ENCODE data around the gene ERGIC1. TPM values are rescaled to one million over a fixed set of nuclear protein-coding genes. Genes with fewer than 3 reads are reported as not detected.

Gene ERGIC1
- total and polyA plus RNA-seq, 10 of the 15 experiments (the other 5 are each of a cell fraction or from before 2014, with no cell fraction given): 8.8 to 104 (median 76.3) TPM

GRCh38 chr5:172988276-172988675 is 154.2 kb downstream of the ERGIC1 start:
- no peak overlapping the region for H3K4me2 ChIP-seq (ENCODE audit: control insufficient read depth, insufficient read depth)
- BruUV-seq (replicated peaks): no TSS peak
- WGBS (ENCODE audit: insufficient coverage, insufficient replicate concordance, low lambda C conversion rate, missing lambda C conversion rate): 77% methylated on average over 3 of the region's 3 CpGs
- SMC1A ChIA-PET (ENCODE audit: uncharacterized antibody, unreplicated experiment): interaction anchor here (1.0 to 1.2 kb wide), 2 partner anchors 12 to 74 kb away, joined by 3 read pairs; no protein-coding TSS in a partner anchor
- H3K27me3 ChIP-seq (replicated peaks in 1 of 2; ENCODE audit: control insufficient read depth in 2 of 2, insufficient read depth in 2 of 2, low read length in 1 of 2): no peaks in the 10 kb centered on the region
- POLR2A ChIA-PET: interaction anchor here (0.6 to 1.7 kb wide), 4 partner anchors 10 to 64 kb away, joined by 3 to 9 read pairs (median 6); no protein-coding TSS in a partner anchor
- CTCF ChIA-PET: interaction anchor here (0.6 kb wide), 1 partner anchor 158 kb away, joined by 3 read pairs; no protein-coding TSS in a partner anchor
- ATAC-seq (no peak), FAIRE-seq (no peak), DNase-seq (ENCODE audit: low read depth, low spot score) (no peak)
- H3K79me2 ChIP-seq (ENCODE audit: control insufficient read depth, insufficient read depth, low read length): peaks cover 81% of the 10 kb centered on the region
- RAD21 ChIA-PET (ENCODE audit: unreplicated experiment): interaction anchor here (1.1 kb wide), 1 partner anchor 177 kb away, joined by 3 read pairs; no protein-coding TSS in a partner anchor
- in situ Hi-C loops (cut with MboI): loop anchor here (10.0 kb wide), 1 partner anchor 597 kb away; no protein-coding TSS in a partner anchor
- no peaks in the 10 kb centered on the region for H3K9me3 ChIP-seq (replicated peaks; ENCODE audit: control insufficient read depth, insufficient read depth, low read length)
- H3K36me3 ChIP-seq (ENCODE audit: control insufficient read depth in 2 of 2, insufficient read depth in 2 of 2, low read length in 1 of 2): peaks cover 2 to 13% of the 10 kb centered on the region in 2 experiments; a peak in 3 of 4 replicates
- intact Hi-C loops (cut with micrococcal nuclease; ENCODE audit: unreplicated experiment): no loop called here
- H3K27ac ChIP-seq (ENCODE audit: control insufficient read depth, insufficient read depth): no peak overlapping the region
- no peak overlapping the region for H3K9ac ChIP-seq (ENCODE audit: control insufficient read depth, insufficient read depth, low read length)
- H4K20me1 ChIP-seq (ENCODE audit: control insufficient read depth, insufficient read depth): no peaks in the 10 kb centered on the region
- H3K4me1 ChIP-seq (ENCODE audit: control insufficient read depth, insufficient read depth, low read length): peaks cover 5% of the 10 kb centered on the region
- H2AFZ ChIP-seq (ENCODE audit: control insufficient read depth, low read depth, low read length): no peak overlapping the region
- TF ChIP-seq IKZF2 (IDR thresholded peaks at IDR 0.05): 0 out of 4 replicates have a peak, but pooled peaks of 1 of the 2 experiments have one; percentile 26
- TF ChIP-seq USF1 (IDR thresholded peaks at IDR 0.05; ENCODE audit: borderline replicate concordance, extremely low read length, insufficient read depth, low read depth, low read length): no peak
- no peak overlapping the region for H3K4me3 ChIP-seq

GRCh38 chr5:172990776-172991175 is 156.7 kb downstream of the ERGIC1 start:
- DNase-seq (ENCODE audit: low read depth, low spot score) (no peak), ATAC-seq (no peak), FAIRE-seq (no peak)
- POLR2A ChIA-PET: no interaction called here
- BruUV-seq (replicated peaks): no TSS peak
- H3K27ac ChIP-seq (ENCODE audit: control insufficient read depth, insufficient read depth): no peak overlapping the region
- no peaks in the 10 kb centered on the region for H3K9me3 ChIP-seq (replicated peaks; ENCODE audit: control insufficient read depth, insufficient read depth, low read length)
- WGBS (ENCODE audit: insufficient coverage, insufficient replicate concordance, low lambda C conversion rate, missing lambda C conversion rate): over 99% methylated on average over 8 of the region's 8 CpGs
- no peak overlapping the region for H3K4me2 ChIP-seq (ENCODE audit: control insufficient read depth, insufficient read depth)
- in situ Hi-C loops (cut with MboI) (no loop called here), intact Hi-C loops (cut with micrococcal nuclease; ENCODE audit: unreplicated experiment) (no loop called here)
- H3K9ac ChIP-seq (ENCODE audit: control insufficient read depth, insufficient read depth, low read length): no peak overlapping the region
- SMC1A ChIA-PET (ENCODE audit: uncharacterized antibody, unreplicated experiment): interaction anchor here (0.8 to 1.0 kb wide), 3 partner anchors 42 to 145 kb away, joined by 3 to 7 read pairs (median 5); no protein-coding TSS in a partner anchor
- RAD21 ChIA-PET (ENCODE audit: unreplicated experiment): no interaction called here
- no peak overlapping the region for H3K4me3 ChIP-seq
- H2AFZ ChIP-seq (ENCODE audit: control insufficient read depth, low read depth, low read length): no peak overlapping the region
- no peaks in the 10 kb centered on the region for H4K20me1 ChIP-seq (ENCODE audit: control insufficient read depth, insufficient read depth)
- peaks cover 3% of the 10 kb centered on the region; the same call in 1 of the 2 replicates for H3K4me1 ChIP-seq (ENCODE audit: control insufficient read depth, insufficient read depth, low read length)
- no peaks in the 10 kb centered on the region for H3K27me3 ChIP-seq (replicated peaks in 1 of 2; ENCODE audit: control insufficient read depth in 2 of 2, insufficient read depth in 2 of 2, low read length in 1 of 2)
- H3K79me2 ChIP-seq (ENCODE audit: control insufficient read depth, insufficient read depth, low read length): peaks cover 62% of the 10 kb centered on the region
- peaks cover 4 to 22% of the 10 kb centered on the region in 2 experiments for H3K36me3 ChIP-seq (ENCODE audit: control insufficient read depth in 2 of 2, insufficient read depth in 2 of 2, low read length in 1 of 2)
- CTCF ChIA-PET: no interaction called here
- TF ChIP-seq GABPA (IDR thresholded peaks at IDR 0.05; ENCODE audit: low read depth) (no peak), CBX5 (IDR thresholded peaks at IDR 0.05; ENCODE audit: low read depth) (no peak), ZZZ3 (IDR thresholded peaks at IDR 0.05; ENCODE audit: control insufficient read depth, insufficient read length, low read depth) (no peak), ZSCAN29 (IDR thresholded peaks at IDR 0.05) (no peak), DPF2 (IDR thresholded peaks at IDR 0.05) (no peak), BCL11A (IDR thresholded peaks at IDR 0.05; ENCODE audit: low read depth, low read length) (no peak), MTA3 (IDR thresholded peaks at IDR 0.05; ENCODE audit: borderline replicate concordance, low read length) (no peak), CREM (IDR thresholded peaks at IDR 0.05; ENCODE audit: low read depth) (no peak), MAX (IDR thresholded peaks at IDR 0.05; ENCODE audit: low read depth, low read length) (no peak), IRF3 (IDR thresholded peaks at IDR 0.05) (no peak), BMI1 (IDR thresholded peaks at IDR 0.05; ENCODE audit: borderline replicate concordance) (no peak)
